Prostate gland (tissue), 2 donors: Measurements from ENCODE around the gene RYK.

ENCODE experiments used
- CTCF ChIP-seq, 4 experiments: fragments of 200-600 bp in 2 of 4; fragments of 450-650 bp in 2 of 4; sonication (generic) in 2 of 4; IDR thresholded peaks; 1 replicate in 3 of 4; 2 replicates in 1 of 4; pipeline ENCODE4 v1.5.1; 2016 to 2019; ENCODE audit warnings: antibody characterized with exemption in 4 of 4, mild to moderate bottlenecking in 2 of 4, moderate library complexity in 2 of 4
- POLR2AphosphoS5 ChIP-seq: sonication (generic); formaldehyde crosslinking; IDR thresholded peaks from one replicate; pipeline ENCODE4 v1.6.1; 2017; ENCODE audit warnings: antibody characterized with exemption

- TF ChIP-seq POLR2AphosphoS5 (no peak), CTCF (IDR thresholded peaks at IDR 0.05) (no peak)
These were observed 139.7 kb downstream of the RYK start for GRCh38 chr3:134110963-134111362.
